ENCODE data around the gene RSBN1L. TPM values are rescaled to one million over a fixed set of nuclear protein-coding genes. Genes with fewer than 3 reads are reported as not detected.

The RSBN1L gene
- polyA plus RNA-seq, 1 donor from 2014 or later = 24.7 TPM

- Histone ChIP-seq H3K9me3 (ENCODE audit: low read length) (no peaks in the 10 kb centered on the region), H3K9ac (ENCODE audit: low read length) (peak overlapping the region; percentile 90), H3K27me3 (ENCODE audit: insufficient read depth, low read depth, low read length) (no peaks in the 10 kb centered on the region), H3K4me3 (ENCODE audit: low read length) (peak overlapping the region; percentile 77), H3F3A (ENCODE audit: insufficient read depth, low read length, poor library complexity, severe bottlenecking) (peaks cover 7% of the 10 kb centered on the region), H2AFZ (ENCODE audit: low read depth, low read length) (peak overlapping the region; percentile 68), H3K9me2 (ENCODE audit: insufficient read depth, low read length) (no peaks in the 10 kb centered on the region), H3K36me3 (ENCODE audit: insufficient read depth, low read length) (no peaks in the 10 kb centered on the region), H3K27ac (ENCODE audit: low read length) (peak overlapping the region; percentile 91), H3K4me2 (ENCODE audit: low read length) (peak overlapping the region; percentile 81), H3K79me2 (replicated peaks; ENCODE audit: insufficient read depth, low read length) (peaks cover 56% of the 10 kb centered on the region), H4K20me1 (ENCODE audit: insufficient read depth) (no peaks in the 10 kb centered on the region)
- TF ChIP-seq POLR2AphosphoS5 (IDR thresholded peaks at IDR 0.05) = no peak
- no peak for TF ChIP-seq EZH2 (IDR thresholded peaks at IDR 0.05; ENCODE audit: borderline replicate concordance, insufficient read depth, low read length, poor library complexity, severe bottlenecking)
- TF ChIP-seq EP300 (conservative IDR thresholded peaks at IDR 0.05; ENCODE audit: poor library complexity, severe bottlenecking) = no peak
- TF ChIP-seq MXI1 (conservative IDR thresholded peaks at IDR 0.05; ENCODE audit: poor library complexity, severe bottlenecking) = peak; percentile 70
- TF ChIP-seq RAD21 (conservative IDR thresholded peaks at IDR 0.05) = peak; percentile 5
- no peak for TF ChIP-seq SMC3 (conservative IDR thresholded peaks at IDR 0.05; ENCODE audit: poor library complexity)
- TF ChIP-seq TAF1 (IDR thresholded peaks at IDR 0.05; ENCODE audit: low read depth) = no peak
- TF ChIP-seq CTCF (IDR thresholded peaks at IDR 0.05; ENCODE audit: poor library complexity, severe bottlenecking) = peak; percentile 17
- peak; percentile 11 for TF ChIP-seq REST (IDR thresholded peaks at IDR 0.05; ENCODE audit: borderline replicate concordance)
Observed at GRCh38 chr7:77799078-77799964, 103.1 kb downstream of the RSBN1L start.

- TF ChIP-seq MXI1 (conservative IDR thresholded peaks at IDR 0.05; ENCODE audit: poor library complexity, severe bottlenecking) (no peak), REST (IDR thresholded peaks at IDR 0.05; ENCODE audit: borderline replicate concordance) (no peak), CTCF (IDR thresholded peaks at IDR 0.05; ENCODE audit: poor library complexity, severe bottlenecking) (no peak), EP300 (conservative IDR thresholded peaks at IDR 0.05; ENCODE audit: poor library complexity, severe bottlenecking) (no peak)
- peak overlapping the region; percentile 81 for H3K4me2 ChIP-seq (ENCODE audit: low read length)
- H3K9me3 ChIP-seq (ENCODE audit: low read length) = no peaks in the 10 kb centered on the region
- peak overlapping the region; percentile 90 for H3K9ac ChIP-seq (ENCODE audit: low read length)
- H3K9me2 ChIP-seq (ENCODE audit: insufficient read depth, low read length) = no peaks in the 10 kb centered on the region
- H3K79me2 ChIP-seq (replicated peaks; ENCODE audit: insufficient read depth, low read length) = peaks cover 61% of the 10 kb centered on the region
- H3K4me3 ChIP-seq (ENCODE audit: low read length) = peak overlapping the region; percentile 77
- H4K20me1 ChIP-seq (ENCODE audit: insufficient read depth) = no peaks in the 10 kb centered on the region
- peaks cover 7% of the 10 kb centered on the region for H3F3A ChIP-seq (ENCODE audit: insufficient read depth, low read length, poor library complexity, severe bottlenecking)
- no peak overlapping the region for H3K27ac ChIP-seq (ENCODE audit: low read length)
- H3K27me3 ChIP-seq (ENCODE audit: insufficient read depth, low read depth, low read length) = no peaks in the 10 kb centered on the region
- H2AFZ ChIP-seq (ENCODE audit: low read depth, low read length) = no peak overlapping the region
- no peaks in the 10 kb centered on the region for H3K36me3 ChIP-seq (ENCODE audit: insufficient read depth, low read length)
Observed at GRCh38 chr7:77800158-77800557, 103.9 kb downstream of the RSBN1L start.
